Measurements from ENCODE around the gene ZNF121.
"Not testable (repeated sequence)": the region's sequence is repeated elsewhere in the genome, so short reads cannot be mapped to it uniquely, and the experiment has no call there.

The ZNF121 gene

GRCh38 chr19:9615844-9616243 lies 31.5 kb upstream of the ZNF121 start:
- TF ChIP-seq HDGF (IDR thresholded peaks at IDR 0.05; ENCODE audit: borderline replicate concordance) (no peak), FOXA1 (IDR thresholded peaks at IDR 0.05) (no peak), ARNT (IDR thresholded peaks at IDR 0.05) (no peak)
- CTCF ChIA-PET, result no interaction called here
- POLR2A ChIA-PET, result no interaction called here
- no peak for DNase-seq (ENCODE audit: extremely low spot score)

- CTCF ChIA-PET, result no interaction called here
- POLR2A ChIA-PET, result no interaction called here
- no peak for DNase-seq (ENCODE audit: extremely low spot score)
- TF ChIP-seq ELF4 (IDR thresholded peaks at IDR 0.05) (no peak), L3MBTL2 (conservative IDR thresholded peaks at IDR 0.05) (no peak), ZNF384 (IDR thresholded peaks at IDR 0.05) (no peak), SP1 (IDR thresholded peaks at IDR 0.05) (no peak), LEF1 (IDR thresholded peaks at IDR 0.05; ENCODE audit: borderline replicate concordance) (no peak), TARDBP (IDR thresholded peaks at IDR 0.05) (no peak), HDGF (IDR thresholded peaks at IDR 0.05; ENCODE audit: borderline replicate concordance) (no peak), BHLHE40 (IDR thresholded peaks at IDR 0.05; ENCODE audit: borderline replicate concordance) (no peak), FOXM1 (IDR thresholded peaks at IDR 0.05; ENCODE audit: borderline replicate concordance) (no peak), FOXK2 (IDR thresholded peaks at IDR 0.05) (no peak), SUZ12 (IDR thresholded peaks at IDR 0.05) (no peak), FOXA1 (IDR thresholded peaks at IDR 0.05) (no peak), CTBP1 (IDR thresholded peaks at IDR 0.05; ENCODE audit: borderline replicate concordance) (no peak), ARNT (IDR thresholded peaks at IDR 0.05) (no peak), NFRKB (IDR thresholded peaks at IDR 0.05) (no peak)
- TF ChIP-seq, protein P1, sequence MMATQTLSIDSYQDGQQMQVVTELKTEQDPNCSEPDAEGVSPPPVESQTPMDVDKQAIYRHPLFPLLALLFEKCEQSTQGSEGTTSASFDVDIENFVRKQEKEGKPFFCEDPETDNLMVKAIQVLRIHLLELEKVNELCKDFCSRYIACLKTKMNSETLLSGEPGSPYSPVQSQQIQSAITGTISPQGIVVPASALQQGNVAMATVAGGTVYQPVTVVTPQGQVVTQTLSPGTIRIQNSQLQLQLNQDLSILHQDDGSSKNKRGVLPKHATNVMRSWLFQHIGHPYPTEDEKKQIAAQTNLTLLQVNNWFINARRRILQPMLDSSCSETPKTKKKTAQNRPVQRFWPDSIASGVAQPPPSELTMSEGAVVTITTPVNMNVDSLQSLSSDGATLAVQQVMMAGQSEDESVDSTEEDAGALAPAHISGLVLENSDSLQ (IDR thresholded peaks at IDR 0.05), result no peak
These were observed 26.3 kb upstream of the ZNF121 start for GRCh38 chr19:9610484-9611113.

GRCh38 chr19:9608912-9609311 lies 24.6 kb upstream of the ZNF121 start:
- CTCF ChIA-PET, result no interaction called here
- no peak for TF ChIP-seq FOXM1 (IDR thresholded peaks at IDR 0.05; ENCODE audit: borderline replicate concordance)
- DNase-seq (ENCODE audit: extremely low spot score), result no peak
- POLR2A ChIA-PET, result interaction anchor here (1.0 kb wide), 1 partner anchor 24 kb away, joined by 3 read pairs; no protein-coding TSS in a partner anchor

GRCh38 chr19:9597027-9597426 lies 12.7 kb upstream of the ZNF121 start:
- TF ChIP-seq FOXM1 (IDR thresholded peaks at IDR 0.05; ENCODE audit: borderline replicate concordance), result no peak
- no peak for TF ChIP-seq LEF1 (IDR thresholded peaks at IDR 0.05; ENCODE audit: borderline replicate concordance)
- no peak for TF ChIP-seq ELF4 (IDR thresholded peaks at IDR 0.05)
- TF ChIP-seq TARDBP (IDR thresholded peaks at IDR 0.05), result no peak
- TF ChIP-seq, protein P1 (IDR thresholded peaks at IDR 0.05), result no peak
- no peak for TF ChIP-seq FOXA1 (IDR thresholded peaks at IDR 0.05)
- no peak for TF ChIP-seq NFRKB (IDR thresholded peaks at IDR 0.05)
- TF ChIP-seq SP1 (IDR thresholded peaks at IDR 0.05), result no peak
- TF ChIP-seq L3MBTL2 (conservative IDR thresholded peaks at IDR 0.05), result no peak
- no peak for TF ChIP-seq ARNT (IDR thresholded peaks at IDR 0.05)
- TF ChIP-seq FOXK2 (IDR thresholded peaks at IDR 0.05), result no peak
- ChIA-PET CTCF (no interaction called here), POLR2A (no interaction called here)
- no peak for DNase-seq (ENCODE audit: extremely low spot score)

- POLR2A ChIA-PET, result no interaction called here
- TF ChIP-seq LEF1 (IDR thresholded peaks at IDR 0.05; ENCODE audit: borderline replicate concordance) (no peak), FOXM1 (IDR thresholded peaks at IDR 0.05; ENCODE audit: borderline replicate concordance) (no peak), ELF4 (IDR thresholded peaks at IDR 0.05) (no peak), HDGF (IDR thresholded peaks at IDR 0.05; ENCODE audit: borderline replicate concordance) (no peak)
- DNase-seq (ENCODE audit: extremely low spot score), result peak; percentile 26
- CTCF ChIA-PET, result interaction anchor here (0.6 kb wide), 1 partner anchor 41 kb away, joined by 4 read pairs; no protein-coding TSS in a partner anchor
These were observed 2.5 kb upstream of the ZNF121 start for GRCh38 chr19:9586764-9587163.

GRCh38 chr19:9582081-9582725 lies 2.1 kb downstream of the ZNF121 start:
- CTCF ChIA-PET; DNase-seq (ENCODE audit: extremely low spot score); POLR2A ChIA-PET: not testable (repeated sequence)

DNA sequence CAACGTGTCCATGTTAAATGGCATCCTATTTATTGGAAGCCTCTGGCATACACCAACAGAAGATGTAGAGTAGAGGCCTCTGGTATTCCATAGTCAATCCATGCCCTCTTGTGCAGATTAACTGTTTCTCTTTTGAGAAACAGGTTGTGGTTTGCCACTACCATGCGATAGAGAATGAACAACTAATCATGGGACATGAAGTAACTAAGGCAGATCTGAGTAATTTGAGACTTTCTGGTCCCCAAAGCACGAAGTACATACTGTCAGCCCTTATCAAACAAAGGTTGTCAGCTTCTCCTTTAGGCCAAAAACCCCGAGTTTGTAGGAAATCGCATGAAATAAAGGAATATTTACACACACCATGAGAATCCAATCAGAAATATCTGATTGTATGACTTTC lies 3.6 kb downstream of the ZNF121 start:
- TF ChIP-seq CTBP1 (IDR thresholded peaks at IDR 0.05; ENCODE audit: borderline replicate concordance) (no peak), ELF4 (IDR thresholded peaks at IDR 0.05) (no peak), ARNT (IDR thresholded peaks at IDR 0.05) (no peak), BHLHE40 (IDR thresholded peaks at IDR 0.05; ENCODE audit: borderline replicate concordance) (no peak), ZNF384 (IDR thresholded peaks at IDR 0.05) (no peak), HDGF (IDR thresholded peaks at IDR 0.05; ENCODE audit: borderline replicate concordance) (no peak), FOXA1 (IDR thresholded peaks at IDR 0.05) (no peak), FOXM1 (IDR thresholded peaks at IDR 0.05; ENCODE audit: borderline replicate concordance) (no peak), NFRKB (IDR thresholded peaks at IDR 0.05) (no peak), L3MBTL2 (conservative IDR thresholded peaks at IDR 0.05) (no peak), TARDBP (IDR thresholded peaks at IDR 0.05) (no peak)
- TF ChIP-seq, protein P1 (IDR thresholded peaks at IDR 0.05), result no peak
- POLR2A ChIA-PET, result no interaction called here
- CTCF ChIA-PET, result no interaction called here
- no peak for DNase-seq (ENCODE audit: extremely low spot score)
